Measurements from ENCODE around the gene KDM2A.
"Not testable (repeated sequence)": the region's sequence is repeated elsewhere in the genome, so short reads cannot be mapped to it uniquely, and the experiment has no call there.

The KDM2A gene

DNA sequence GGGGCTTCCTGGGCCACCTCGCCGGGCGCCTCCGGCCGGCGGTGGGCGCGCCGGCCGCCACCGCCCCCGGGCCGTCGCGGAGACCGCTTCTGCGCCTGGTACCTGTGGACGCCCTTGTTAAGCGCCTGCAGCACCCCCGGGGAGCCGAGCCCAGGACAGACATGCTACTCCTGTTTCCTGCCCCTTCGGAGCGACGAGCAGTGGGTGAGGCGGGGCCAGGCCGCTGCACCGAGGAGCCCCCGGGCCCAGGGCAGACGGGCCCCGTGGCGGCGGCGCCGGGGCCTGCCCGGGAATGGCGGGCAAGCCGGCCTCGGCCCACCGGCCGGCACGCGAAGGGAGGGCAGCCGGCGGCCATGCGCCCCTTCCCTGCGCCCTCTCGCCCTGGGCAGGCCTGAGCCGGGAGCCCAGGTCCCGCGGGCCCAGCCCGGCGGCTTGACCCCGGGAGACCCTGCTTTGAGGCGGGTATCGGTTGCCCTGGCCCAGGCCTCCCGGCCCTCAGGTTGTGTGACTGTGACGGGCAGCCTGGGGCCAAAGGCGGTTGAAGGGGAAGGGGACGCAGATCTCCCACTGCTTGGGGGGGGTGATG, 789 bp upstream of the KDM2A start:
- DNase-seq: no peak

- no peak for DNase-seq
Measured at GRCh38 chr11:67119585-67120391, 725 bp downstream of the KDM2A start.

DNA sequence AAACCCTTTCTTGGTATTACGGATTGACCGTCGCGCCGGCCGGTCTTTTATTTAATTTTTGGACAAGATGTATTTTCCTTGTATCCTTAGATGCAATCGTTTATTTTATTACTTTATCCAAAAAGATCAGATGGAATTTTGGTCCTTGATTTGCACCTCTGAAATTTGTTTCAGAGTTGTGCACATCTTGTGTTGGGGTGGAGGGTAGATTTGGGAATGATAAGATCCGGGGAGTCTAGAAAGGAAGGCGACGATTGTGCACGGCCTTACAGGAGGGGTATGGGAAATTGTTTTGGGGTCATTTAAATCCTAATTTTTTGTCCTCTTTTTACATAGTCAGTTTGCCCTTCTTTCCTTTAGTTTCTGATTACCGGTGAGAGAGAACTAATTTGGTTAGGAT, 1.4 kb downstream of the KDM2A start:
- DNase-seq: no peak

GRCh38 chr11:67120881-67121710, 2.0 kb downstream of the KDM2A start:
- DNase-seq: no peak

DNA sequence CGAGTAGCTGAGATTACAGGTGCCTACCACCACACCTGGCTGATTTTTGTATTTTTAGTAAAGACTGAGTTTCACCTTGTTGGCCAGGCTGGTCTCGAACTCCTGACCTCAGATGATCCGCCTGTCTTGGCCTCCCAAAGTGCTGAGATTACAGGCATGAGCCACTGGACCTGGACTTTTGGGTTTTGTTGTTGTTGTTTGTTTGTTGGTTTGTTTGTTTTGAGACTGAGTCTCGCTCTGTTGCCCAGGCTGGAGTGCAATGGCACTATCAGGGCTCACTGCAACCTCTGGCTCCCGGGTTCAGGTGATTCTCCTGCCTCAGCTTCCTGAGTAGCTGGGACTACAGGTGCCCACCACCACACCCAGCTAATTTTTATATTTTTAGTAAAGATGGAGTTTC, 4.7 kb downstream of the KDM2A start:
- not testable (repeated sequence) for DNase-seq

GRCh38 chr11:67126243-67126642, 7.2 kb downstream of the KDM2A start:
- DNase-seq: not testable (repeated sequence)

DNA sequence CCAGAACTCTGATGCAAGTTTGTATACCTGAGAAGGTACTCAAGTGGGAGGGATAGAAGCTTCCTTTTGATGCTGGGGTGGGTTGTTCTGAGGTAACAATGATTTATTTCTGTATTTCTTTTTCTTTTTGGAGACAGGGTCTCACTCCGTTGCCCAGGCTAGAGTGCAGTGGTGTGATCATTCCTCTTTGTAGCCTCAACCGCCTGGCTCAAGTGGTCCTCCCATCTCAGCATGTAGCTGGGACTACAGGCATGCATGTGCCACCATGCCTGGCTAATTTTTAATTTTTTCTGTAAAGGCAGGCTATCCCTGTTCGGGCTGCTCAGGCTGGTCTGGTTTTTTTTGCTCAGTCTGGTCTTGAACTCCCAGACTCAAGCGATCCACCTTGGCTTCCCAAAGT, 7.9 kb downstream of the KDM2A start:
- no peak for DNase-seq

GRCh38 chr11:67130861-67131260, 11.8 kb downstream of the KDM2A start:
- not testable (repeated sequence) for DNase-seq

GRCh38 chr11:67136156-67136555, 17.1 kb downstream of the KDM2A start:
- DNase-seq: no peak

- no peak for DNase-seq
Measured at GRCh38 chr11:67138922-67139321, 19.9 kb downstream of the KDM2A start.

DNA sequence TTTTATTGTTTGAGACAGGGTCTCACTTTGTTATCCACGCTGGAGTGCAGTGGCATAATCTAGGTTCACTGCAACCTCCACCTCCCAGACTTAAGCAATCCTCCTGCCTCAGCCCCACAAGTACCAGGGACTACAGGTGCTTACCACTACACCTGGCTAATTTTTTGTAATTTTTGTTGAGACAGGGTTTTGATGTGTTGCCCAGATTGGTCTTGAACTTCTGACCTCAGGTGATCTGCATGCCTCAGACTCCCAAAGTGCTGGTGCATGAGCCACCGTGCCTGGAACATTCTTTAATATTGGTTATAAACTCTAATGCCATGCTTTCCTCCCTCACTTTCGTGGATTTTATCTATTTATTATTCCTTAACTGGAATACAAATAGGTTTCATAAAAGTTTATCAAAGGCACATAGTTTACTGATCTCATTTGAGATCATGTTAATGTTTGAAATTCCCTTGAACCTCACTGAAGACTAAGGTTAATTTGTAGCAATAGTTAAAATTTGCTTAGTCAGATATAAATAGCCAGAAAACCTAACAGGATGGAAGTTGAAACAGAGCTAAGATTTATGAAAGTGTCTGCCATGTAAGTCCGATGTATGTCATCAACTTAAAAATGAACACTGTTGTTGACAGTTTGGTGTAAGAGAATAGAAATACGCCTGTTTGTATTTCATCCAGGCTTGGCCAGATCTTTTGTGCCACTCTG, 27.6 kb downstream of the KDM2A start:
- no peak for DNase-seq

GRCh38 chr11:67153971-67154370, 34.9 kb downstream of the KDM2A start:
- DNase-seq: no peak

DNA sequence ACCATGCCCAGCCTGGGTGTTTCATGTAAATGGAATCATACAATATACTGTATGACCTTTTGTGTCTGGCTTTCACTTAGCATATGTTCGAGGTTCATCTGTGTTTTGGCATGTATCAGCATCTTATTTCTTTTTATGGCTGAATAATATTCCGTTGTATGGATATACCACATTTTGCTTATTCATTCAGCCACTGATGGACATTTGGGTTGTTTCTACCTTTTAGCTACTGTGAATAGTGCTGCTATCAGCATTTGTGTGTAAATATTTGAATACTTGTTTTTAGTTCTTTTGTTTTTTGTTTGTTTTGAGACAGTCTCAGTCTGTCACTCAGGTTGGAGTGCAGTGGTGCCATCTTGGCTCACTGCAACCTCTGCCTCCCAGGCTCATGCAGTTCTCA, 35.7 kb downstream of the KDM2A start:
- no peak for DNase-seq

DNA sequence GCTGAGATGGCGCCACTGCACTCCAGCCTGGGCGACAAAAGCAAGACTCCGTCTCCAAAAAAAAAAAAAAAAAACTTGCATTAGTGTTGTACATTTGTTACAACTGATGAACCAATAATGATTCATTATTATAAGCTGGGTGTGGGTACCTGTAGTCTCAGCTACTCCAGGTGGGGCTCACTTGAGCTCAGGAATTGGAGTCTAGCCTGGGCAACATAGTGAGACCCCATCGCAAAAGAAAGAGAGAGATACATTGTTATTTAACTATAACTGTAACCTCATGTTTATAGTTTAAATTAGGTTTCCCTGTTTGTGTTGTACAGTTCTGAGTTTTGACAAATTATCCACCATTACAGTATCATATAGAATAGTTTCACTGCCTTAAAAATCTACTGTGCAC, 38.6 kb downstream of the KDM2A start:
- no peak for DNase-seq

- no peak for DNase-seq
Measured at GRCh38 chr11:67158221-67158620, 39.2 kb downstream of the KDM2A start.

GRCh38 chr11:67160045-67160444, 41.0 kb downstream of the KDM2A start:
- DNase-seq: no peak

- DNase-seq: no peak
Measured at GRCh38 chr11:67160872-67161783, 42.1 kb downstream of the KDM2A start.

GRCh38 chr11:67163006-67163405, 43.9 kb downstream of the KDM2A start:
- DNase-seq: no peak

DNA sequence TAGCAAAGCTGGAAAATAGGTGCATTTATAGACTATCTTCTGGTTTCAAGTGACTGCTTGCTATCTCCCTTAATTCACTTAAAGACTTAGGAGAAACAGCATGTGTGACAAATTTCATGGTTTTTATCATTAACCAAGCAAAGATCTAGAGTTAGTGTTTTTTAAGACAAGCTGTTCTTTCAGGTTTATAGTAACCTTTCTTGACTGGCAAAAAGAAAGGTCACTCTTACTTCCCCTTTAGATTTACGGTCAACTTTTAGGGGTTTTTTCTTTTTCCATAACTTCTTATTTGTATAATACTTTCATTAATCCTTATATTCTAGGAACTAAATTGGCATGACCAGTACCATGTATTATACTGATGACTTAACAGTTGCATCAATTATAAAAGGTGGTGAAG, 46.6 kb downstream of the KDM2A start:
- DNase-seq: no peak

DNA sequence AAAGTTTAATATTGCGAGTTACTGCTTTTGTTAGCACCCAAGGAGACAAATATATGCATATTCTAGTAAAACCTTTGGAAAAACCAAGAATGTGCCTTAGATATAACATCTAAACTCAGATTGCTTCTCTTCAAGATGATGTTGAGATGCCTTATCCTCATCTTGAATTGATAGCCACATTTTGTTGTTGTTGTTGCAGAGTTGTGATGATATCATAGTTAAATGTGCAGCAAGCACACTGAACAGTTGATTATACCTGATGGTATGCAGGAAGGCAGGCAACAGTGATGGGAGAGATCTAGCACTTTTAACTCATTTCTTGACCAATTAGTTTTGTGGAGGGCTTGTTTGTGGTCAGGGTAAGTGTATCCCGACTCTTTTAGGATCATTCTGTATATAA, 48.0 kb downstream of the KDM2A start:
- DNase-seq: no peak

- no peak for DNase-seq
Measured at GRCh38 chr11:67167719-67168118, 48.7 kb downstream of the KDM2A start.

DNA sequence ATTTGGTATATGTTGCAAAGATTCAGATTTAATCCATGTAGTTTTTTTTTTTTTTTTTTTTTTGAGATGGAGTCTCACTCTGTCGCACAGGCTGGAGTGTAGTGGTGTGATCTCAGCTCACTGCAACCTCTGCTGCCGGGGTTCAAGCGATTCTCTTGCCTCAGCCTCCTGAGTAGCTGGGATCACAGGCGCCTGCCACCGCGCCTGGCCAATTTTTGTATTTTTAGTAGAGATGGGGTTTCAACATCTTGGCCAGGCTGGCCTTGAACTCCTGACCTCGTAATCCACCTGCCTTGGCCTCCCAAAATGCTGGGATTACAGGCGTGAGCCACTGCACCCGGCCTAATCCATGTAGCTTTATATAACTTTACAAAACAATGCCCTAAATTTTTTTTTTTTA, 49.8 kb downstream of the KDM2A start:
- not testable (repeated sequence) for DNase-seq
